HG02571 (cell line): ENCODE data around the gene PAOX.
"Not testable (repeated sequence)": the region's sequence is repeated elsewhere in the genome, so short reads cannot be mapped to it uniquely, and the experiment has no call there.

Experiments used
- ATAC-seq: cut with Tn5 transposase; IDR thresholded peaks from one replicate; pipeline ENCODE4 v1.9.1; 2021; ENCODE audit warnings: mild to moderate bottlenecking, moderate library complexity; ENCODE audit not compliant: unreplicated experiment

The PAOX gene

DNA sequence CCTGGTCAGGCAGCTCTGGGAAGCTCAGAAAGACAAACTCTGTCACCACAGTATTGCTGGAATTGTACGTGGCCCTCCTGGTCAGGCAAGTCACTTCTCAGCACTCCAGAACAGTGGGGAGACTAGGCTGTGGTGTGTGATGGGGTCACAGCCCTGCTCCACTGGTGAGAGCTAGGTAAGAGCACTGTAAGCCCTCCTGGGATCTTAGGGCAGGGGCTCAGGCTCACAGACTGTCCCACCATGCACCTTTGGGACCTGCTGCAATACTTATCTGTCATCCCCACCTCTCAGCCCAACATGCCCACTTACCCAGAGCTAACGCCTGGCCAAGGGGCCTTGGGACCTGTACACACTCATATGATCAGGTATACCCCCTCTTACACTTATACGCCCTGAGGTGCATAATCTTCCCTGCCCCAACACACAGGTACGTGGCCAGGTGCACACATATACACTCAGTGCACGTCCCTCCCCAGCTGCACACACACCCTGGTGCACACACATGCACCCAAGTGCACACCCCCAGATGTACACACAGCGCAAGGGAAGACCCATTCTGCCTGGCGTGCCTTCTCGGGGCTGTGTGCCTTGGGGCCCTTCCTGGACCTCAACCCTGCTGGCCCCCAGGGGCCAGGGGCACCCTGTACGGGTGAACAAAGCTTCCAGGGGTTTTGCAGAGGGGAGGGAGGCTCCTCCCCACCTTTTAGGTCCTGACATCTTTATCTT is 53.0 kb downstream of the PAOX start:
- not testable (repeated sequence) for ATAC-seq

DNA sequence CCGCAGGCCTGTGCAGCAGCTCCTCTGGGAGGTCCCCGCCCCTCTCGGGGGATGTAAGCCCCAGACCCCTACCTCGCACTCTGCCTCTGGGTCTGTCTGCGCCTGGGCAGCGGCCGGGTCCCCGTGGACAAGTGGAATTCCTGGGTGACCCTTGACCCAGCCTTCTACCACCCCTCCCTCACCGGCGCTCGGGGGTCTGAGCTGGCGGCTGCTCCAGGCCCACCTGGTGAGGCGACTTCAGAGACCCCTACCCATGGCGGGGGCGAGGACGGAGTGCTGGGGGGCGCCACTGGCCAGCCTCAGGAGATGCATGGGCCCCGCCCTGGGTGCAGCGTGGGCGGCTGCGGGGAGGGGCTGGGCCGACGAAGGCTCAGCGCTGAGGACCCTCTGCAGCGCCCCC is 53.7 kb downstream of the PAOX start:
- not testable (repeated sequence) for ATAC-seq

DNA sequence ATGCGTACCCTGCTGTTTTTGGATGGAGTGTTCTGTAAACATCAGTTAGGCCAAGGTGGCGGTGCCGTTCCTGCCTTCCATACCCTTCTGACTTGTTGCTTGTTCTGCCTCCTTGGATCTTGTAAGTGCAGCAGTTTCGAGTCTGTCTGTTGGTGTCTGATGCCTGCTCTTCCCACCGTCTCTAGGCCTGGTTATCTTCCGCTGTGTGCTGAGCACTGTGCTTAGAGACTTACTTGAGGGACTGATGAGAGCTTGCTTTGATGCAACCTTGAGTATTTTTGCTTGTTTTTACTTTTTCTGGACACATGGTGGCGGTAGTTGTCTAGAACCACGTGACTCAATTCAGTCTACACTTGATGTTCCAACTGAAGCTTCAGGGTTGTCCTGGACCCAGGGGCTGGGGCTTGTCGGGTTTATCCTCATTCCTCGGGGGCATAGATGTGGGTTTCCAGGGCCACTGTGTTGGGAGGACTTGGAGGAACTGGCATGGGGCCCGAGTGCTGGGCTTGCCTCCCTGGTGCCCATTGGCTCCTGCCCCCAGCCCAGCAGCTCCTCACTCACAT is 59.7 kb downstream of the PAOX start:
- ATAC-seq, result no peak

DNA sequence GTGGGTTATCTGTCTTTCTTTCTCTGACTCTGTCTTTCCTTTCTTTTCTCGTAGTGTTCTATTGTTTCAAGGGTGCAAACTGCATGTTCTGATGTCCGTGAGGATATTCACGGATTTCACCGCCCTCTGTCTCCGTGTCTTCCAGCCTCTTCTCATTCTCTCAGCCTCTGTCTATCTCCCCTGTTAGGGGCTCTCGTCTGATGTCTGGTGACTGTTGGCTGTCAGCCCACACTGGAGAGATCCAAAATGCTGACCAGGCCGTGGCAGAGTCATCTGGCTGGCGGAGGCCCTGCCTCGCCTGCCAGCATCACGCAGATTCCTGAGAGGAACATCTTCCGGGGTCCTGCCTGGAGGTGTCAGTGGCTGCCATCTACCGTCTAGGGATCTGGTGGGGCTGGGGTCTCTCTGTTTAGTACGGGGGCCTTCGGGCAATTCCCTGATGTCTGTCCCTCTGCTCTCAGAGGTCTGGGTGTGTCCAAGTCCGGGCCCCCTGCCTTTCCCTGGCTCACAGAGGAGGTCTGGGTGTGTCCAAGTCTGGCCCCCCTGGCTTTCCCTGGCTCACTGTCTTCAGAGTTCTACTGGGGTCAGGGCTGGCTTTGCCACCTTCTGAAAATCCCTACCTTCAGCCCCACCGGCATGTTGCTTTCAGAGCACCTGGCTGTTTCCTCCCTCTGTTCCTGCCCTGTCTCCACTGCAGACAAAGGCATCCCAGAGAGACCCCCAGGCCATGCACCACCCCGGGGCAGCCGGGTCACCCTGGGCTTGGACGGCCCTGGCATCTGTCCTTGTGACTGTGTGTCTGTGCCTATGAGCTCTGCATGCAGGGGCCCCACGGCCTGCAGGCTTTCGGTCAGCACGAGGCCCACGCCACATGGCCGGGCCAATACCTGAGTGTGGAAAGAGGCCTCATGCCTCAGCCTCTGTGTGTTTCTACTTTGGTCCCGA is 60.7 kb downstream of the PAOX start:
- no peak for ATAC-seq

- ATAC-seq, result no peak
Observed at GRCh38 chr10:133440633-133441285, 61.7 kb downstream of the PAOX start.
